Amniotic stem cell (primary cell): ENCODE data around the gene MPO.

Experiments used
- DNase-seq: peaks from one replicate; lab custom pipeline; 2025; lab: John Stamatoyannopoulos, UW

Gene MPO

GRCh38 chr17:58233543-58233942 is 47.2 kb downstream of the MPO start:
- DNase-seq: no peak

- DNase-seq: no peak
Measured at GRCh38 chr17:58232707-58233156, 48.0 kb downstream of the MPO start.

GRCh38 chr17:58231641-58232040 is 49.1 kb downstream of the MPO start:
- DNase-seq: no peak

GRCh38 chr17:58229881-58230280 is 50.9 kb downstream of the MPO start:
- no peak for DNase-seq

- no peak for DNase-seq
Measured at GRCh38 chr17:58229384-58229783, 51.4 kb downstream of the MPO start.

- DNase-seq: no peak
Measured at GRCh38 chr17:58228679-58229078, 52.1 kb downstream of the MPO start.

- DNase-seq: no peak
Measured at GRCh38 chr17:58227733-58228132, 53.0 kb downstream of the MPO start.

- DNase-seq: no peak
Measured at GRCh38 chr17:58224315-58224714, 56.4 kb downstream of the MPO start.
